CD4-positive, alpha-beta memory T cell (primary cell): ENCODE results near the gene CFAP97D1. TPM values are rescaled to one million over a fixed set of nuclear protein-coding genes. Genes with fewer than 3 reads are reported as not detected.

ENCODE experiments used
- CTCF ChIA-PET: fragments of 350-600 bp; sonication (Branson Sonifier 250); formaldehyde crosslinking; loops from one replicate; lab custom pipeline; 2021; ENCODE audit warnings: inconsistent platforms; ENCODE audit not compliant: partially characterized antibody; lab: Charles Lee
- POLR2A ChIA-PET: fragments of 350-600 bp; sonication (Branson Sonifier 250); formaldehyde crosslinking; loops from one replicate; lab custom pipeline; 2021; ENCODE audit not compliant: partially characterized antibody; lab: Charles Lee
- DNase-seq, 5 donors: peaks; one replicate each; pipeline versions ENCODE4 v3.0.0 to v3.0.0-alpha.2; 2020 to 2022; ENCODE audit warnings: mixed read lengths in 1 of 5
- H3K27ac ChIP-seq: one replicate; pipeline ENCODE4 v1.7.0; 2013; ENCODE audit warnings: low read depth, low read length
- H3K27me3 ChIP-seq: 2 replicates; pipeline ENCODE4 v1.7.0; 2013; ENCODE audit warnings: mild to moderate bottlenecking, low read length, moderate library complexity; ENCODE audit not compliant: insufficient read depth
- H3K36me3 ChIP-seq: 2 replicates; pipeline ENCODE4 v1.7.0; 2013; ENCODE audit warnings: mild to moderate bottlenecking, low read length, moderate library complexity; ENCODE audit not compliant: insufficient read depth
- H3K4me1 ChIP-seq: 2 replicates; pipeline ENCODE4 v1.7.0; 2013; ENCODE audit warnings: mild to moderate bottlenecking, low read length, moderate library complexity; ENCODE audit not compliant: insufficient read depth
- H3K4me3 ChIP-seq, 2 donors: one replicate each; pipeline ENCODE4 v1.7.0; 2013; ENCODE audit warnings: low read length in 2 of 2, mild to moderate bottlenecking in 1 of 2
- H3K9me3 ChIP-seq, 2 donors: one replicate each; pipeline ENCODE4 v1.7.0; 2013; ENCODE audit warnings: low read length in 2 of 2, control low read depth in 1 of 2; ENCODE audit not compliant: control insufficient read depth in 1 of 2
- H3K27ac Mint-ChIP-seq, 7 donors: one replicate each; pipeline ENCODE4 v1.8.0; 2020 to 2021; ENCODE audit warnings: mixed read lengths in 7 of 7, mild to moderate bottlenecking in 6 of 7, inconsistent platforms in 3 of 7, moderate library complexity in 3 of 7
- H3K27me3 Mint-ChIP-seq, 2 donors: one replicate each; pipeline ENCODE4 v1.8.0; 2020 to 2021; ENCODE audit warnings: mixed read lengths in 2 of 2
- H3K36me3 Mint-ChIP-seq, 2 donors: one replicate each; pipeline ENCODE4 v1.8.0; 2020 to 2021; ENCODE audit warnings: mixed read lengths in 2 of 2, inconsistent platforms in 1 of 2, mild to moderate bottlenecking in 1 of 2
- H3K4me1 Mint-ChIP-seq, 4 donors: one replicate each; pipeline ENCODE4 v1.8.0; 2020 to 2021; ENCODE audit warnings: mixed read lengths in 4 of 4, mild to moderate bottlenecking in 1 of 4
- H3K4me3 Mint-ChIP-seq, 8 donors: one replicate each; pipeline ENCODE4 v1.8.0; 2020 to 2021; ENCODE audit warnings: mixed read lengths in 8 of 8, mild to moderate bottlenecking in 7 of 8, moderate library complexity in 6 of 8, inconsistent platforms in 3 of 8
- H3K9me3 Mint-ChIP-seq, 8 donors: one replicate each; pipeline ENCODE4 v1.8.0; 2020 to 2021; ENCODE audit warnings: mixed read lengths in 8 of 8, mild to moderate bottlenecking in 5 of 8, inconsistent platforms in 3 of 8, moderate library complexity in 1 of 8
- intact Hi-C: fragments of 100-400 bp; cut with micrococcal nuclease; formaldehyde crosslinking; loops from one replicate; pipeline ENCODE4 v1.15.1; 2023
- polyA plus RNA-seq, 2 donors: library from polyadenylated mRNA; unstranded; fragments of 300-500 nt; fragmentation: Illumina TruSeq; gene quantifications; one replicate each; pipeline ENCODE4 v1.2.3, GENCODE V29; 2021
- total RNA-seq, 2 experiments: library from RNA; stranded (reverse); gene quantifications; one replicate each; pipeline ENCODE4 v1.2.3, GENCODE V29; 2021

CFAP97D1 gene
- total and polyA plus RNA-seq, 4 experiments from 2014 or later = not detected

GRCh38 chr17:43767053-43767712 lies 13.1 kb upstream of the CFAP97D1 start:
- Mint-ChIP-seq H3K4me3 (no peak overlapping the region), H3K9me3 (no peaks in the 10 kb centered on the region), H3K27ac (no peak overlapping the region), H3K36me3 (peaks cover 18 to 23% of the 10 kb centered on the region in 2 donors), H3K27me3 (peaks cover 0 to 2% of the 10 kb centered on the region in 2 donors), H3K4me1 (no peaks in the 10 kb centered on the region)
- CTCF ChIA-PET = interaction anchor here (0.8 to 16.4 kb wide), 24 partner anchors 8 to 220 kb away, joined by 3 to 625 read pairs (median 5); partner anchors contain the start of genes CD300LG and DUSP3
- Histone ChIP-seq H3K4me3 (no peak overlapping the region), H3K9me3 (no peaks in the 10 kb centered on the region), H3K4me1 (no peaks in the 10 kb centered on the region), H3K27ac (no peak overlapping the region), H3K36me3 (no peaks in the 10 kb centered on the region), H3K27me3 (no peaks in the 10 kb centered on the region)
- POLR2A ChIA-PET = no interaction called here
- intact Hi-C loops = no loop called here
- no peak for DNase-seq

DNA sequence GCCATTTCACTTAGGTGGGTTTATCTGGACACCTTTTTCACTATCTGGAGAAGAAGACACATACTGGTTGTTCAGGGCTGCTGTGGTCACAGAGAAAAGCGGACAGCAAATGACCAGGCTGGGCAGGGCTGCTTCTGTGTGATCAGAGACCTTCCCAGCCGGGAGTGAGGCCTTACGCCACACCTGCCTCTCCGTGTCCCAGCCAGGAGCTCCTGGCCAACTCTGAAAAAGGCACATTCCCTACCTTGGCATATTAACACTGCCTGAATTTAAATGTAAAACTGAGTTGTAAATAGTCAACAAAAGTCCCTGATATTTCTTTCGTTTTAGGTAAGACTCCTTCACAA lies 12.5 kb upstream of the CFAP97D1 start:
- H3K4me1 Mint-ChIP-seq = no peaks in the 10 kb centered on the region
- POLR2A ChIA-PET = no interaction called here
- intact Hi-C loops = no loop called here
- CTCF ChIA-PET = interaction anchor here (0.8 to 16.4 kb wide), 15 partner anchors 8 to 220 kb away, joined by 3 to 625 read pairs (median 6); partner anchors contain the start of gene DUSP3
- Histone ChIP-seq H3K4me1 (no peaks in the 10 kb centered on the region), H3K36me3 (no peaks in the 10 kb centered on the region), H3K27ac (no peak overlapping the region), H3K4me3 (no peak overlapping the region), H3K9me3 (no peaks in the 10 kb centered on the region), H3K27me3 (no peaks in the 10 kb centered on the region)
- no peak overlapping the region for H3K27ac Mint-ChIP-seq
- DNase-seq = no peak
- H3K9me3 Mint-ChIP-seq = no peaks in the 10 kb centered on the region
- H3K4me3 Mint-ChIP-seq = no peak overlapping the region
- peaks cover 0 to 2% of the 10 kb centered on the region in 2 donors for H3K27me3 Mint-ChIP-seq
- H3K36me3 Mint-ChIP-seq = peaks cover 23 to 28% of the 10 kb centered on the region in 2 donors

GRCh38 chr17:43768382-43768781 lies 11.9 kb upstream of the CFAP97D1 start:
- H3K36me3 ChIP-seq = no peaks in the 10 kb centered on the region
- Mint-ChIP-seq H3K27ac (peak overlapping the region in 1 of 7 donors; percentile 67), H3K4me1 (no peaks in the 10 kb centered on the region), H3K9me3 (no peaks in the 10 kb centered on the region), H3K36me3 (peaks cover 29 to 35% of the 10 kb centered on the region in 2 donors), H3K27me3 (peaks cover 0 to 2% of the 10 kb centered on the region in 2 donors), H3K4me3 (no peak overlapping the region)
- ChIA-PET POLR2A (no interaction called here), CTCF (interaction anchor here (1.7 to 16.4 kb wide), 2 partner anchors 71 to 95 kb away, joined by 7 to 625 read pairs; no protein-coding TSS in a partner anchor)
- H3K9me3 ChIP-seq = no peaks in the 10 kb centered on the region
- H3K4me3 ChIP-seq = no peak overlapping the region
- H3K27ac ChIP-seq = no peak overlapping the region
- no peaks in the 10 kb centered on the region for H3K4me1 ChIP-seq
- no peaks in the 10 kb centered on the region for H3K27me3 ChIP-seq
- DNase-seq = no peak
- intact Hi-C loops = no loop called here

- Histone ChIP-seq H3K9me3 (no peaks in the 10 kb centered on the region), H3K27me3 (no peaks in the 10 kb centered on the region), H3K4me3 (no peak overlapping the region), H3K4me1 (no peaks in the 10 kb centered on the region), H3K27ac (no peak overlapping the region), H3K36me3 (no peaks in the 10 kb centered on the region)
- intact Hi-C loops = no loop called here
- DNase-seq = no peak
- Mint-ChIP-seq H3K27me3 (no peaks in the 10 kb centered on the region), H3K27ac (no peak overlapping the region), H3K4me1 (no peaks in the 10 kb centered on the region), H3K4me3 (no peak overlapping the region), H3K36me3 (peaks cover 29 to 38% of the 10 kb centered on the region in 2 donors), H3K9me3 (no peaks in the 10 kb centered on the region)
- POLR2A ChIA-PET = no interaction called here
- CTCF ChIA-PET = interaction anchor here (1.4 to 16.4 kb wide), 2 partner anchors 72 to 83 kb away, joined by 4 to 625 read pairs; no protein-coding TSS in a partner anchor
Measured at GRCh38 chr17:43768943-43769342, 11.3 kb upstream of the CFAP97D1 start.

- POLR2A ChIA-PET = no interaction called here
- peaks cover 30 to 38% of the 10 kb centered on the region in 2 donors for H3K36me3 Mint-ChIP-seq
- intact Hi-C loops = no loop called here
- no peaks in the 10 kb centered on the region for H3K4me1 Mint-ChIP-seq
- DNase-seq = no peak
- Histone ChIP-seq H3K9me3 (no peaks in the 10 kb centered on the region), H3K4me3 (no peak overlapping the region), H3K36me3 (no peaks in the 10 kb centered on the region), H3K4me1 (no peaks in the 10 kb centered on the region), H3K27me3 (no peaks in the 10 kb centered on the region), H3K27ac (no peak overlapping the region)
- no peaks in the 10 kb centered on the region for H3K9me3 Mint-ChIP-seq
- no peak overlapping the region for H3K27ac Mint-ChIP-seq
- H3K27me3 Mint-ChIP-seq = no peaks in the 10 kb centered on the region
- CTCF ChIA-PET = interaction anchor here (1.2 to 16.4 kb wide), 3 partner anchors 72 to 84 kb away, joined by 3 to 625 read pairs (median 4); partner anchors contain the start of gene CD300LG
- H3K4me3 Mint-ChIP-seq = no peak overlapping the region
Measured at GRCh38 chr17:43769426-43769825, 10.8 kb upstream of the CFAP97D1 start.

- Histone ChIP-seq H3K4me3 (no peak overlapping the region), H3K27ac (no peak overlapping the region), H3K36me3 (no peaks in the 10 kb centered on the region), H3K4me1 (no peaks in the 10 kb centered on the region), H3K9me3 (no peaks in the 10 kb centered on the region), H3K27me3 (no peaks in the 10 kb centered on the region)
- no peak for DNase-seq
- Mint-ChIP-seq H3K27ac (peak overlapping the region in 2 of 7 donors; percentile 8 to 14), H3K4me1 (no peaks in the 10 kb centered on the region), H3K36me3 (peaks cover 30 to 38% of the 10 kb centered on the region in 2 donors), H3K27me3 (no peaks in the 10 kb centered on the region), H3K4me3 (no peak overlapping the region), H3K9me3 (no peaks in the 10 kb centered on the region)
- ChIA-PET CTCF (interaction anchor here (1.2 to 16.4 kb wide), 3 partner anchors 73 to 84 kb away, joined by 3 to 625 read pairs (median 4); partner anchors contain the start of gene CD300LG), POLR2A (no interaction called here)
- intact Hi-C loops = no loop called here
Measured at GRCh38 chr17:43769859-43770258, 10.4 kb upstream of the CFAP97D1 start.

DNA sequence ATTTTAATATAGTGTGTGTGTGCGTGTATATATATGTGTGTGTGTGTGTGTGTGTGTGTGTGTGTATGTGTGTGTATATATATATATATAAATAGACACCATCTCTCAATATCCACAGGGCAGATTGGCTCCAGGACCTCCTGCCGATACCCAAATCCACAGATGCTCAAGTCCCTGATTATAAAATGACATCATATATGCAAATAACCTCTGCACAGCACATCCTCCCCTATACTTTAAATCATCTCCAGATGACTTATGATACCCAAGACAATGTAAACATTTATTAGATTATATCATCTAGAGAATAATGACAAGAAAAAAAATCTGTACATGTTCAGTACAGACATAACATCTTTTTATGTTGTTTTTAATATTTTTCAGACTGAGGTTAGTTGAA lies 9.3 kb upstream of the CFAP97D1 start:
- no peaks in the 10 kb centered on the region for H3K36me3 ChIP-seq
- no peaks in the 10 kb centered on the region for H3K9me3 ChIP-seq
- ChIA-PET CTCF (interaction anchor here (16.4 kb wide), 1 partner anchor 74 kb away, joined by 625 read pairs; no protein-coding TSS in a partner anchor), POLR2A (no interaction called here)
- Mint-ChIP-seq H3K4me1 (peaks cover 0 to 2% (median 0%) of the 10 kb centered on the region in 4 donors), H3K27ac (no peak overlapping the region), H3K4me3 (no peak overlapping the region), H3K9me3 (no peaks in the 10 kb centered on the region), H3K36me3 (peaks cover 32 to 38% of the 10 kb centered on the region in 2 donors), H3K27me3 (no peaks in the 10 kb centered on the region)
- no peak overlapping the region for H3K27ac ChIP-seq
- H3K27me3 ChIP-seq = no peaks in the 10 kb centered on the region
- no peaks in the 10 kb centered on the region for H3K4me1 ChIP-seq
- intact Hi-C loops = no loop called here
- DNase-seq = no peak
- H3K4me3 ChIP-seq = no peak overlapping the region
